Posterior cingulate gyrus (tissue), 11 donors: ENCODE results near the gene SCPEP1.
"Not testable (repeated sequence)": the region's sequence is repeated elsewhere in the genome, so short reads cannot be mapped to it uniquely, and the experiment has no call there.

Source experiments
- DNase-seq, 10 donors: peaks; one replicate each; pipeline versions ENCODE4 v3.0.0 to v3.0.0-alpha.2; 2020 to 2021; ENCODE audit warnings: mixed read lengths in 3 of 10
- intact Hi-C: fragments of 100-400 bp; cut with DNase I; formaldehyde crosslinking; loops from one replicate; pipeline ENCODE4 v1.15.1; 2023

SCPEP1 gene

GRCh38 chr17:56977673-56978395 is at the start of gene SCPEP1:
Gene SCPEP1 (plus strand): TSS chr17:56978131. CDS start chr17:56978160, 29 bp downstream.
- intact Hi-C loops = loop anchor here (5.0 kb wide), 1 partner anchor 109 kb away; the partner anchor contains the start of gene AKAP1
- peak; percentile 79 to 98 (median 90) for DNase-seq

GRCh38 chr17:56928586-56928985 is 49.3 kb upstream of the SCPEP1 start:
- DNase-seq = no peak
- intact Hi-C loops = no loop called here

- intact Hi-C loops = no loop called here
- DNase-seq = no peak
Observed at GRCh38 chr17:56929362-56929969, 48.5 kb upstream of the SCPEP1 start.

GRCh38 chr17:56930739-56931337 is 47.1 kb upstream of the SCPEP1 start:
- DNase-seq = no peak
- intact Hi-C loops = no loop called here

GRCh38 chr17:56933151-56933745 is 44.7 kb upstream of the SCPEP1 start:
- DNase-seq = no peak
- intact Hi-C loops = no loop called here

GRCh38 chr17:56933868-56934267 is 44.1 kb upstream of the SCPEP1 start:
- DNase-seq = no peak
- intact Hi-C loops = no loop called here

GRCh38 chr17:56934280-56934679 is 43.7 kb upstream of the SCPEP1 start:
- intact Hi-C loops = no loop called here
- DNase-seq = no peak

GRCh38 chr17:56935461-56935860 is 42.5 kb upstream of the SCPEP1 start:
- intact Hi-C loops = no loop called here
- DNase-seq = no peak

- intact Hi-C loops = no loop called here
- no peak for DNase-seq
Observed at GRCh38 chr17:56936697-56937322, 41.1 kb upstream of the SCPEP1 start.

GRCh38 chr17:56937687-56938086 is 40.2 kb upstream of the SCPEP1 start:
- intact Hi-C loops = no loop called here
- no peak for DNase-seq

GRCh38 chr17:56938206-56938605 is 39.7 kb upstream of the SCPEP1 start:
- intact Hi-C loops, DNase-seq: not testable (repeated sequence)

GRCh38 chr17:56939869-56940484 is 38.0 kb upstream of the SCPEP1 start:
- intact Hi-C loops = loop anchor here (1.0 kb wide), 1 partner anchor 121 kb away; no protein-coding TSS in a partner anchor
- DNase-seq = no peak

GRCh38 chr17:56943505-56944125 is 34.3 kb upstream of the SCPEP1 start:
- DNase-seq = no peak
- intact Hi-C loops = no loop called here

GRCh38 chr17:56945938-56946505 is 31.9 kb upstream of the SCPEP1 start:
- intact Hi-C loops = no loop called here
- DNase-seq = no peak

- intact Hi-C loops = no loop called here
- no peak for DNase-seq
Observed at GRCh38 chr17:56947741-56948140, 30.2 kb upstream of the SCPEP1 start.

- no peak for DNase-seq
- intact Hi-C loops = no loop called here
Observed at GRCh38 chr17:56948491-56948890, 29.4 kb upstream of the SCPEP1 start.

GRCh38 chr17:56949595-56949994 is 28.3 kb upstream of the SCPEP1 start:
- intact Hi-C loops = no loop called here
- no peak for DNase-seq

- peak in 1 of 10 donors; percentile 38 for DNase-seq
- intact Hi-C loops = no loop called here
Observed at GRCh38 chr17:56956992-56957391, 20.9 kb upstream of the SCPEP1 start.
